Measurements from ENCODE around the gene FNDC4. TPM values are rescaled to one million over a fixed set of nuclear protein-coding genes. Genes with fewer than 3 reads are reported as not detected.

The FNDC4 gene
- total RNA-seq, 1 experiment from 2014 or later, result 14.1 TPM

DNA sequence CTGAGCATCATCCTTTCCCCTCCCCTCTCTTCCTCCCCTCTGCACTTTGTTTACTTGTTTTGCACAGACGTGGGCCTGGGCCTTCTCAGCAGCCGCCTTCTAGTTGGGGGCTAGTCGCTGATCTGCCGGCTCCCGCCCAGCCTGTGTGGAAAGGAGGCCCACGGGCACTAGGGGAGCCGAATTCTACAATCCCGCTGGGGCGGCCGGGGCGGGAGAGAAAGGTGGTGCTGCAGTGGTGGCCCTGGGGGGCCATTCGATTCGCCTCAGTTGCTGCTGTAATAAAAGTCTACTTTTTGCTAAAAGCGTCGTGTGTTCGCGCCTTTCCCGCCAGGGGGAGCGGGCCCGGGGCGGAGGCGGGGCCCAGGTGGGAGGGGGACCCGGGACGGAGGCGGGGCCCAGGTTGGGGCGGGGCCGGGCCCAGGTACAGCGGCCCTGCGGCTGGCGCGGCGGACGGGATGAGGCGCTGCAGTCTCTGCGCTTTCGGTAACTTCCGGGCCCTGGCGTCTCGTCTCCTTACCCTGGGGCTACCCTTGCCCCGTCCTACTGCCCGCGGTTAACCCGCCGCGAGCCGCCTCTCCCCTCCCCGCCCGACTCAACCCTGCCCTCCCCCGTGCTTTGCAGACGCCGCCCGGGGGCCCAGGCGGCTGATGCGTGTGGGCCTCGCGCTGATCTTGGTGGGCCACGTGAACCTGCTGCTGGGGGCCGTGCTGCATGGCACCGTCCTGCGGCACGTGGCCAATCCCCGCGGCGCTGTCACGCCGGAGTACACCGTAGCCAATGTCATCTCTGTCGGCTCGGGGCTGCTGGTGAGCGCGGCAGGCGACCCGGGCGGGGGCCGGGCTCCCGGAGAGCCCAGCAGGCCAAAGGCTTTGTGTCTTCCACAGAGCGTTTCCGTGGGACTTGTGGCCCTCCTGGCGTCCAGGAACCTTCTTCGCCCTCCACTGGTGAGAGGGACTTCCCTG lies 52.8 kb downstream of the FNDC4 start, which contains the start of gene KRTCAP3 (continued):
- TF ChIP-seq, protein P1, sequence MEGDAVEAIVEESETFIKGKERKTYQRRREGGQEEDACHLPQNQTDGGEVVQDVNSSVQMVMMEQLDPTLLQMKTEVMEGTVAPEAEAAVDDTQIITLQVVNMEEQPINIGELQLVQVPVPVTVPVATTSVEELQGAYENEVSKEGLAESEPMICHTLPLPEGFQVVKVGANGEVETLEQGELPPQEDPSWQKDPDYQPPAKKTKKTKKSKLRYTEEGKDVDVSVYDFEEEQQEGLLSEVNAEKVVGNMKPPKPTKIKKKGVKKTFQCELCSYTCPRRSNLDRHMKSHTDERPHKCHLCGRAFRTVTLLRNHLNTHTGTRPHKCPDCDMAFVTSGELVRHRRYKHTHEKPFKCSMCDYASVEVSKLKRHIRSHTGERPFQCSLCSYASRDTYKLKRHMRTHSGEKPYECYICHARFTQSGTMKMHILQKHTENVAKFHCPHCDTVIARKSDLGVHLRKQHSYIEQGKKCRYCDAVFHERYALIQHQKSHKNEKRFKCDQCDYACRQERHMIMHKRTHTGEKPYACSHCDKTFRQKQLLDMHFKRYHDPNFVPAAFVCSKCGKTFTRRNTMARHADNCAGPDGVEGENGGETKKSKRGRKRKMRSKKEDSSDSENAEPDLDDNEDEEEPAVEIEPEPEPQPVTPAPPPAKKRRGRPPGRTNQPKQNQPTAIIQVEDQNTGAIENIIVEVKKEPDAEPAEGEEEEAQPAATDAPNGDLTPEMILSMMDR (IDR thresholded peaks at IDR 0.05), result peak; percentile 63
- TF ChIP-seq, protein P2, sequence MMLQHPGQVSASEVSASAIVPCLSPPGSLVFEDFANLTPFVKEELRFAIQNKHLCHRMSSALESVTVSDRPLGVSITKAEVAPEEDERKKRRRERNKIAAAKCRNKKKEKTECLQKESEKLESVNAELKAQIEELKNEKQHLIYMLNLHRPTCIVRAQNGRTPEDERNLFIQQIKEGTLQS (CRISPR knock-in tag; conservative IDR thresholded peaks at IDR 0.05), result 0 out of 2 replicates have a peak, but pooled peaks have one; percentile 63
- TF ChIP-seq RELA (CRISPR knock-in tag; IDR thresholded peaks at IDR 0.05; ENCODE audit: borderline replicate concordance) (peak; percentile 68), FOXJ3 (CRISPR knock-in tag; IDR thresholded peaks at IDR 0.05; ENCODE audit: borderline replicate concordance) (no peak), JUN (CRISPR knock-in tag; IDR thresholded peaks at IDR 0.05) (no peak; the same call in 1 of the 2 replicates), FOXK1 (CRISPR knock-in tag; IDR thresholded peaks at IDR 0.05) (peak; percentile 40; the same call in 1 of the 2 replicates), RORB (CRISPR knock-in tag; IDR thresholded peaks at IDR 0.05) (no peak), HMGA2 (CRISPR knock-in tag; IDR thresholded peaks at IDR 0.05) (no peak), CREB1 (CRISPR knock-in tag; IDR thresholded peaks at IDR 0.05) (peak; percentile 68; the same call in 1 of the 2 replicates), NR1H2 (CRISPR knock-in tag; IDR thresholded peaks at IDR 0.05) (peak; percentile 85), ZNF317 (CRISPR knock-in tag; IDR thresholded peaks at IDR 0.05; ENCODE audit: borderline replicate concordance, low read depth) (no peak), GABPB1 (CRISPR knock-in tag; IDR thresholded peaks at IDR 0.05) (no peak), ZNF121 (CRISPR knock-in tag; IDR thresholded peaks at IDR 0.05) (peak; percentile 95), CBFB (CRISPR knock-in tag; IDR thresholded peaks at IDR 0.05; ENCODE audit: low read depth) (no peak), ETV6 (CRISPR knock-in tag; IDR thresholded peaks at IDR 0.05) (peak; percentile 89; the same call in 1 of the 2 replicates), ZNF263 (CRISPR knock-in tag; IDR thresholded peaks at IDR 0.05; ENCODE audit: low read depth) (no peak), TEAD4 (CRISPR knock-in tag; IDR thresholded peaks at IDR 0.05) (no peak), ATF1 (CRISPR knock-in tag; IDR thresholded peaks at IDR 0.05) (no peak)
- TF ChIP-seq, protein P3, sequence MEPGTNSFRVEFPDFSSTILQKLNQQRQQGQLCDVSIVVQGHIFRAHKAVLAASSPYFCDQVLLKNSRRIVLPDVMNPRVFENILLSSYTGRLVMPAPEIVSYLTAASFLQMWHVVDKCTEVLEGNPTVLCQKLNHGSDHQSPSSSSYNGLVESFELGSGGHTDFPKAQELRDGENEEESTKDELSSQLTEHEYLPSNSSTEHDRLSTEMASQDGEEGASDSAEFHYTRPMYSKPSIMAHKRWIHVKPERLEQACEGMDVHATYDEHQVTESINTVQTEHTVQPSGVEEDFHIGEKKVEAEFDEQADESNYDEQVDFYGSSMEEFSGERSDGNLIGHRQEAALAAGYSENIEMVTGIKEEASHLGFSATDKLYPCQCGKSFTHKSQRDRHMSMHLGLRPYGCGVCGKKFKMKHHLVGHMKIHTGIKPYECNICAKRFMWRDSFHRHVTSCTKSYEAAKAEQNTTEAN (CRISPR knock-in tag; IDR thresholded peaks at IDR 0.05), result peak; percentile 89
- TF ChIP-seq, protein P4, sequence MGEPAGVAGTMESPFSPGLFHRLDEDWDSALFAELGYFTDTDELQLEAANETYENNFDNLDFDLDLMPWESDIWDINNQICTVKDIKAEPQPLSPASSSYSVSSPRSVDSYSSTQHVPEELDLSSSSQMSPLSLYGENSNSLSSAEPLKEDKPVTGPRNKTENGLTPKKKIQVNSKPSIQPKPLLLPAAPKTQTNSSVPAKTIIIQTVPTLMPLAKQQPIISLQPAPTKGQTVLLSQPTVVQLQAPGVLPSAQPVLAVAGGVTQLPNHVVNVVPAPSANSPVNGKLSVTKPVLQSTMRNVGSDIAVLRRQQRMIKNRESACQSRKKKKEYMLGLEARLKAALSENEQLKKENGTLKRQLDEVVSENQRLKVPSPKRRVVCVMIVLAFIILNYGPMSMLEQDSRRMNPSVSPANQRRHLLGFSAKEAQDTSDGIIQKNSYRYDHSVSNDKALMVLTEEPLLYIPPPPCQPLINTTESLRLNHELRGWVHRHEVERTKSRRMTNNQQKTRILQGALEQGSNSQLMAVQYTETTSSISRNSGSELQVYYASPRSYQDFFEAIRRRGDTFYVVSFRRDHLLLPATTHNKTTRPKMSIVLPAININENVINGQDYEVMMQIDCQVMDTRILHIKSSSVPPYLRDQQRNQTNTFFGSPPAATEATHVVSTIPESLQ (CRISPR knock-in tag; IDR thresholded peaks at IDR 0.05), result no peak
- TF ChIP-seq, protein P5, sequence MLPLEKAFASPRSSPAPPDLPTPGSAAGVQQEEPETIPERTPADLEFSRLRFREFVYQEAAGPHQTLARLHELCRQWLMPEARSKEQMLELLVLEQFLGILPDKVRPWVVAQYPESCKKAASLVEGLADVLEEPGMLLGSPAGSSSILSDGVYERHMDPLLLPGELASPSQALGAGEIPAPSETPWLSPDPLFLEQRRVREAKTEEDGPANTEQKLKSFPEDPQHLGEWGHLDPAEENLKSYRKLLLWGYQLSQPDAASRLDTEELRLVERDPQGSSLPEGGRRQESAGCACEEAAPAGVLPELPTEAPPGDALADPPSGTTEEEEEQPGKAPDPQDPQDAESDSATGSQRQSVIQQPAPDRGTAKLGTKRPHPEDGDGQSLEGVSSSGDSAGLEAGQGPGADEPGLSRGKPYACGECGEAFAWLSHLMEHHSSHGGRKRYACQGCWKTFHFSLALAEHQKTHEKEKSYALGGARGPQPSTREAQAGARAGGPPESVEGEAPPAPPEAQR (CRISPR knock-in tag; IDR thresholded peaks at IDR 0.05), result no peak
- TF ChIP-seq, protein P6, sequence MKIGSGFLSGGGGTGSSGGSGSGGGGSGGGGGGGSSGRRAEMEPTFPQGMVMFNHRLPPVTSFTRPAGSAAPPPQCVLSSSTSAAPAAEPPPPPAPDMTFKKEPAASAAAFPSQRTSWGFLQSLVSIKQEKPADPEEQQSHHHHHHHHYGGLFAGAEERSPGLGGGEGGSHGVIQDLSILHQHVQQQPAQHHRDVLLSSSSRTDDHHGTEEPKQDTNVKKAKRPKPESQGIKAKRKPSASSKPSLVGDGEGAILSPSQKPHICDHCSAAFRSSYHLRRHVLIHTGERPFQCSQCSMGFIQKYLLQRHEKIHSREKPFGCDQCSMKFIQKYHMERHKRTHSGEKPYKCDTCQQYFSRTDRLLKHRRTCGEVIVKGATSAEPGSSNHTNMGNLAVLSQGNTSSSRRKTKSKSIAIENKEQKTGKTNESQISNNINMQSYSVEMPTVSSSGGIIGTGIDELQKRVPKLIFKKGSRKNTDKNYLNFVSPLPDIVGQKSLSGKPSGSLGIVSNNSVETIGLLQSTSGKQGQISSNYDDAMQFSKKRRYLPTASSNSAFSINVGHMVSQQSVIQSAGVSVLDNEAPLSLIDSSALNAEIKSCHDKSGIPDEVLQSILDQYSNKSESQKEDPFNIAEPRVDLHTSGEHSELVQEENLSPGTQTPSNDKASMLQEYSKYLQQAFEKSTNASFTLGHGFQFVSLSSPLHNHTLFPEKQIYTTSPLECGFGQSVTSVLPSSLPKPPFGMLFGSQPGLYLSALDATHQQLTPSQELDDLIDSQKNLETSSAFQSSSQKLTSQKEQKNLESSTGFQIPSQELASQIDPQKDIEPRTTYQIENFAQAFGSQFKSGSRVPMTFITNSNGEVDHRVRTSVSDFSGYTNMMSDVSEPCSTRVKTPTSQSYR (CRISPR knock-in tag; IDR thresholded peaks at IDR 0.05), result 0 out of 2 replicates have a peak, but pooled peaks have one; percentile 43
- TF ChIP-seq, protein P7, sequence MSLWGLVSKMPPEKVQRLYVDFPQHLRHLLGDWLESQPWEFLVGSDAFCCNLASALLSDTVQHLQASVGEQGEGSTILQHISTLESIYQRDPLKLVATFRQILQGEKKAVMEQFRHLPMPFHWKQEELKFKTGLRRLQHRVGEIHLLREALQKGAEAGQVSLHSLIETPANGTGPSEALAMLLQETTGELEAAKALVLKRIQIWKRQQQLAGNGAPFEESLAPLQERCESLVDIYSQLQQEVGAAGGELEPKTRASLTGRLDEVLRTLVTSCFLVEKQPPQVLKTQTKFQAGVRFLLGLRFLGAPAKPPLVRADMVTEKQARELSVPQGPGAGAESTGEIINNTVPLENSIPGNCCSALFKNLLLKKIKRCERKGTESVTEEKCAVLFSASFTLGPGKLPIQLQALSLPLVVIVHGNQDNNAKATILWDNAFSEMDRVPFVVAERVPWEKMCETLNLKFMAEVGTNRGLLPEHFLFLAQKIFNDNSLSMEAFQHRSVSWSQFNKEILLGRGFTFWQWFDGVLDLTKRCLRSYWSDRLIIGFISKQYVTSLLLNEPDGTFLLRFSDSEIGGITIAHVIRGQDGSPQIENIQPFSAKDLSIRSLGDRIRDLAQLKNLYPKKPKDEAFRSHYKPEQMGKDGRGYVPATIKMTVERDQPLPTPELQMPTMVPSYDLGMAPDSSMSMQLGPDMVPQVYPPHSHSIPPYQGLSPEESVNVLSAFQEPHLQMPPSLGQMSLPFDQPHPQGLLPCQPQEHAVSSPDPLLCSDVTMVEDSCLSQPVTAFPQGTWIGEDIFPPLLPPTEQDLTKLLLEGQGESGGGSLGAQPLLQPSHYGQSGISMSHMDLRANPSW (CRISPR knock-in tag; conservative IDR thresholded peaks at IDR 0.05; ENCODE audit: low read depth), result no peak
- TF ChIP-seq, protein P8, sequence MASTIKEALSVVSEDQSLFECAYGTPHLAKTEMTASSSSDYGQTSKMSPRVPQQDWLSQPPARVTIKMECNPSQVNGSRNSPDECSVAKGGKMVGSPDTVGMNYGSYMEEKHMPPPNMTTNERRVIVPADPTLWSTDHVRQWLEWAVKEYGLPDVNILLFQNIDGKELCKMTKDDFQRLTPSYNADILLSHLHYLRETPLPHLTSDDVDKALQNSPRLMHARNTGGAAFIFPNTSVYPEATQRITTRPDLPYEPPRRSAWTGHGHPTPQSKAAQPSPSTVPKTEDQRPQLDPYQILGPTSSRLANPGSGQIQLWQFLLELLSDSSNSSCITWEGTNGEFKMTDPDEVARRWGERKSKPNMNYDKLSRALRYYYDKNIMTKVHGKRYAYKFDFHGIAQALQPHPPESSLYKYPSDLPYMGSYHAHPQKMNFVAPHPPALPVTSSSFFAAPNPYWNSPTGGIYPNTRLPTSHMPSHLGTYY (CRISPR knock-in tag; IDR thresholded peaks at IDR 0.05), result no peak

Measured in WTC11 (cell line).